GM03348 (cell line): ENCODE data around the gene RNF146.
A peak's percentile ranks its signal among the peaks of the same experiment; 100 is the strongest.
"Not testable (repeated sequence)": the region's sequence is repeated elsewhere in the genome, so short reads cannot be mapped to it uniquely, and the experiment has no call there.

Source experiments
- DNase-seq: peaks from one replicate; pipeline ENCODE4 v3.0.0; 2012; ENCODE audit warnings: low spot score

RNF146 gene

GRCh38 chr6:127288705-127289104 lies 22.0 kb downstream of the RNF146 start:
- DNase-seq, result no peak

- DNase-seq, result no peak
Observed at GRCh38 chr6:127289934-127290333, 23.3 kb downstream of the RNF146 start.

GRCh38 chr6:127290391-127291265 lies 24.0 kb downstream of the RNF146 start:
- no peak for DNase-seq

- DNase-seq, result no peak
Observed at GRCh38 chr6:127291495-127291894, 24.8 kb downstream of the RNF146 start.

GRCh38 chr6:127297502-127298070 lies 30.9 kb downstream of the RNF146 start:
- no peak for DNase-seq

GRCh38 chr6:127298475-127298874 lies 31.8 kb downstream of the RNF146 start:
- no peak for DNase-seq

- no peak for DNase-seq
Observed at GRCh38 chr6:127299522-127300240, 33.0 kb downstream of the RNF146 start.

GRCh38 chr6:127300411-127300810 lies 33.7 kb downstream of the RNF146 start:
- DNase-seq, result peak; percentile 76

- DNase-seq, result peak; percentile 16
Observed at GRCh38 chr6:127301199-127301700, 34.6 kb downstream of the RNF146 start.

GRCh38 chr6:127302728-127303660 lies 36.3 kb downstream of the RNF146 start:
- DNase-seq, result peak; percentile 68

GRCh38 chr6:127303917-127304316 lies 37.3 kb downstream of the RNF146 start:
- DNase-seq, result no peak

GRCh38 chr6:127305741-127306140 lies 39.1 kb downstream of the RNF146 start:
- no peak for DNase-seq

- DNase-seq, result no peak
Observed at GRCh38 chr6:127317388-127318128, 50.9 kb downstream of the RNF146 start.

GRCh38 chr6:127319686-127320085 lies 53.0 kb downstream of the RNF146 start:
- no peak for DNase-seq

- no peak for DNase-seq
Observed at GRCh38 chr6:127328043-127328609, 61.5 kb downstream of the RNF146 start.

GRCh38 chr6:127331256-127331655 lies 64.6 kb downstream of the RNF146 start:
- not testable (repeated sequence) for DNase-seq

- no peak for DNase-seq
Observed at GRCh38 chr6:127332383-127332961, 65.8 kb downstream of the RNF146 start.
